ENCODE data around the gene FBXW11.

The FBXW11 gene
- long read RNA-seq, donor 1, full-length matches to known transcripts, result 10 of 15 reads
- long read RNA-seq, donor 1, partial matches to known transcripts, result 0 of 15 reads
- long read RNA-seq, donor 1, other reads (novel, unspliced or antisense), result 5 of 15 reads
- long read RNA-seq, donor 2, partial matches to known transcripts, result 0 of 4 reads
- long read RNA-seq, donor 2, other reads (novel, unspliced or antisense), result 0 of 4 reads
- long read RNA-seq, donor 3, partial matches to known transcripts, result 0 of 4 reads
- long read RNA-seq, donor 3, other reads (novel, unspliced or antisense), result 0 of 4 reads
- long read RNA-seq, donor 4, full-length matches to known transcripts, result 6 of 6 reads
- long read RNA-seq, donor 4, partial matches to known transcripts, result 0 of 6 reads
- long read RNA-seq, donor 4, other reads (novel, unspliced or antisense), result 0 of 6 reads
- long read RNA-seq, donor 5, full-length matches to known transcripts, result 11 of 11 reads
- long read RNA-seq, donor 5, partial matches to known transcripts, result 0 of 11 reads
- long read RNA-seq, donor 5, other reads (novel, unspliced or antisense), result 0 of 11 reads
- long read RNA-seq, donor 6, full-length matches to known transcripts, result 11 of 11 reads
- long read RNA-seq, donor 6, partial matches to known transcripts, result 0 of 11 reads
- long read RNA-seq, donor 6, other reads (novel, unspliced or antisense), result 0 of 11 reads
- long read RNA-seq, donor 7, full-length matches to known transcripts, result 17 of 17 reads
- long read RNA-seq, donor 7, partial matches to known transcripts, result 0 of 17 reads
- long read RNA-seq, donor 7, other reads (novel, unspliced or antisense), result 0 of 17 reads
- long read RNA-seq, donor 8, full-length matches to known transcripts, result 17 of 34 reads
- long read RNA-seq, donor 8, partial matches to known transcripts, result 17 of 34 reads
- long read RNA-seq, donor 8, other reads (novel, unspliced or antisense), result 0 of 34 reads

DNA sequence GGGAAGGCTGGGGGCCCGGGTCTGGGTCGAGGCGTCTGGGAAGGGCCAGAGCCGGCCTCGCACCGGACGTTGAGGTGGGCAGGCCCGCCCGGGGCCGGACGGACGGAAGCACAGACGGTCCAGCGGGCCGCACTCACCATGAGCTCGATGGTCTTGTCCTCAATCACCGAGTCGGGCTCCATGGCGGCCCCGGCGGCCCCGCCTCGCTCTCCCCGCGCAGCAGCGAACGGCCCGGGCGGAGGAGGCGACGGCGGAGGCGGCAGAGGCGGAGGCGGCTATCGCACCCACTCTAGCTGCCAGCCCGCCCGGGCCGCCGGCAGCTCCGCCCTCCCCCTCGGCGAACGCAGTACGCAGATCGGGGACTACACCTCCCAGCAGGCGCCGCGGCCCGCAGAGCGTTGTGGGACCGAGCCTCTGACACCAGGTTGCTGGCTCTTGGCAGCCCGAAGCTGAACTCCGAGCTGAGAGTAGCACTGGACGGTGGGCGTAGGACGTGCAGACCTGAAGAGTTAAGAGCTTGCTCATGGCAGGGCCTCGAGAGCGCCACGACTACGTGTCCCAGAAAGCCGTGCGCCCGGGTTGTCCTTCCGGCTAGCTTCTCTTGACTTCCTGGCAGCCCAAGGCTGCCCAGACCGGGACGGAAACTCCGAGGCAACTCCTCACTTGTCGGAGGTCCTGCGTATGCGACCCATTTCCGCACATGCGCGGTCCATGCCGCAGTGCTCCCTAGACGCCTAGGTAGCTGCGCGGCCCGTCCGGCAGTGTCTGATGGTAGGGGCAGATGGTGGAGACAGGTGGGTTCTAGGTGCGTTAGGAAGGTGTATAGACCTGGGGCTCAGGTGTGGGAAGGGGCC, at the start of gene FBXW11:
Gene FBXW11, minus strand, starts transcription at position 318 of the 854 bp plus-strand sequence. Its CDS starts 136 bp downstream, at position 182.
- peak; percentile 100 for DNase-seq

DNA sequence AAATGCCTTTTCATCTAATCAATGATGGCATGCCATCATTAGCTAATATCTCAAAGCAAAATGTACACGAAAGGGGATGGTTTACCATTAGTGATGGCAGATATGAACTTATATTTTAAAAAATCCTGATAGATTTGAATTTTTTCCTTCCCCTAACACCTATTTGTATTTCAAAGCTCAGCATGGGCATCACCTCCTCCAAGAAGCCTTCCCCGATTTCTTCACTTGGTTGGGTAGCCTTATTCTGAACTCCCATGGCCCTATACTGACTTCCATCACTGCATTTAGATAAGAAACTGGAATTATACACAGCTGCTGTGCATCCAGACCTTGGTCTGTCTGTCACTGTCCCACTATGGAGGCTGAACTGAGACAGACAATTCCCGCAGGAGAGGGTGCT, 49.6 kb upstream of the FBXW11 start:
- DNase-seq, result no peak

DNA sequence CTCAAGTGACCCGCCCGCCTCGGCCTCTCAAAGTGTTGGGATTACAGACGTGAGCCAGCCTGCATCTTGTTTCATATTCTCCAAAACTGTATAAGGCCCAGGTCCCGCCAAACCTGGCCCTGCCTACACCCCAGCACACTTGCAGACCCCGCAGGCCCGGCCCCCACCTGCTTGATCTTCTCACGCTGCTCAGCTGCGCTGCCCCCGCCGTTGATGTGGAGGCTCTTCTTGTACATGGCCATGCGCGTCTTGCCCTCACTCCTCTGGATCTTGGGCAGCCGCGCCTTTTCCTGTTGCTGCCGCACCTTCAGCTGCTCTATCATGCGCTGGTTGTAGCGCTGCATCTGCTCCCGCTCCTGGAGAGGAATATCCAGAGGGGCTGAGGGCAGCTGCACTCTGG, 49.0 kb upstream of the FBXW11 start:
- DNase-seq, result no peak

DNA sequence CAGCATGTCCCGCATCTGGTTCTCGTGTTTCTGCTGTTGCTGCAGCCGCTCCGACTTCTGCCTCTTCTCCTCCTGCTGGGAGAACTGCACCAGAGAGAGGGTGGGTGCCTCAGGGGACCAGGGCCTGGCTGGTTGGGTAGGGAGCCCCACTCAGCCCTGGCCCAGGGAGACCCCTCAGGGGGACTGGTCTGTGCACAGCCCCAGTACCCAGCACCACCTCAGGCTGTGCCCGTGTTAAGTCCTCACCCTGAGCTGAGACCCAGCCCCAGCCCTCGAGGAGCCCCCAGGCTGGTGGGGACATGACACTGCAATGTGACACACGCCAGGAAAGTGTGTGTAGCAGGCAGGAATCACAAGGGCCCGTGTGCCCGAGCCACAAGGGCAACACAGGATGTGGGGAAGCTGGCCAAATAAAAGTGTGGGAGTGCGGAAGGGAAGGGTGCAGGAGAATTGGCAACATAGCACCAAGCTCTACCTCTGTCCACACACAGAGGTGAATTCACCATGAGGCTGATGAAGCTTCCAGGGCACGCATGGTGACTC, 48.2 kb upstream of the FBXW11 start:
- DNase-seq, result no peak

DNA sequence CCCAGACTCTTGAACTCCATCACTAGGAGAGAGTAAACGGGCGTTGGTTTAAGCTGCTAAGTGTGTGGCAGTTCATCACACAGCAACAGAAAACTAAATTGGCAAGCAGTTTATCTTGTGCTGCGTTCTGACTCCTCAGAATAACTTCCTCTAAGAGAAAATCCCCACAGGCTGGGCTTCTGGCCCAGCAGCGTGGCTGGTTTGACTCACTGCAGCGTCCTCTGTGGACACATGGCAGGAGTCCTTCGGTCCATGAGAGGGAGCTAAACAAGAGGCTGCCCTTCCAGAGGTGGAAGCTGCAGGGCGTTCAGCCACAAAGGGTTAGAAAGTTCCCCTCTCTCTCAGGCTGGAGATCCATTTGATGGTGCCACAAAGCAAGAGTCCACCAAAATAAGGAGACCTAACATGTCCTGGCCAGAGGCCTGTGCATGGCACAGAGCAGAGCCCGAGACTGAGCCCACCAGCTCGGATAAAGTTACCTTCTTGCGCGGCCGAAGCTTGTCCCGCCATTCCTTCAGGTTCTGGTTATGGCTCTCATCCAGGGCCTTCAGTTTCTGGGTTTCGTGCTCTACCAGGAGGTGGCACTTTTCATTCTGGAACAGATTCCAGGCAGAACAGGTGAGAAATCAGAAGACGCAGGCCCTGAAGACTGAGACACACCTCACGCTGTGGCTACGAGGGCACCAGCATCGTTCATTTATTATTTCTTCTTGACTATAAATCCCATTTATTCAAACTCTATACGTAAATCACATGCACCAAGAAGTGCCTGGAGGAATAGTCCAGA, 46.2 kb upstream of the FBXW11 start:
- DNase-seq, result no peak

DNA sequence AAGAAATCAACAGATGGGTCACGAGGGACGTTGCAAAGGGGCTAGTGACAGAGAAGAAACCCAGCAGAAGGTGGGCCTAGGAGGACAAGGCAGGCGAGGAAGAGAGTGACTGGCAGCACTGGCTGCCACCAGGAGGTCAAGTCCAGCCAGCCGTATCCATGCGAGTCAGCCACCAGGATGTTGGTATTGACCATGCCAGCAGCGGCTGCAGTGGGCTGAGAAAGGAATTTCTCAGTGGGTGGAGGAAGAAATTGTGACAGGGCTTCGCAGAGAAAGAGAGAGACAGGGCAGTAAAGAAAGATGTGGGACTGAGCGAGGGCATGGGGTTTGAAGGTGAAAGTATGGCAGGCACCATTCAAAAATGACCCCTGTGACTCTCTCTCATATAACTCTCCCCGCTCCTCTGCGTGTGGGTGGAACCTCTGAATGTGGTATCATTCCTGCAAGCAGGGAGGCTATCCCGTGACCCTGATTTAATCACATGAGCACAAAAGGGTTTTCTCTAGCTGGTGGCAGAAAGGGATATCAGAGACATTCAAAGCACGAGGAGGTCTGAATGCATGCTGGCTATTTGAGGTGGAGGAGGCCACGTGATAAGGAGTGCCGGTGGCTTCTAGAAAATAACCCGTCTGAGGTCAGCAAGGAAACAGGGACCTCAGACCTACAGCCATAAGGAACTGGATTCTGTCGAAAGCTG, 45.4 kb upstream of the FBXW11 start:
- DNase-seq, result no peak

DNA sequence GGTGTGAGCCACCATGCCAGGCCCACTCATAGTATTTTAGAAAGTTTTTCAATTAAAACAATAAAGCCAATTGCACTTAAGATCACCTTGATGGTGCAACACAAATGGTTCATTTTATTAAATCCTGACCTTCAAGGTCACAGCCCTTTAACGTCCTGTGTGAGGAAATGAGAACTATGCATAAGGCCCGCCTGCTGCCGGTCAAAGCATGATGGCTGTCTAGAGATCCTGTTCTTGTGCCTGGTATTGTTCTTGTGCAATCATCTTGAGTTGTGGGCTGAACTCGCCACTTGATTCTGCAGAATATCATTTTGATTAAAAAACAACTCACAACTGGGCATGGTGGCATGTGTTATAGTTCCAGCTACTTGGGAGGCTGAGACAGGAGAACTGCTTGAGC, 43.6 kb upstream of the FBXW11 start:
- no peak for DNase-seq

DNA sequence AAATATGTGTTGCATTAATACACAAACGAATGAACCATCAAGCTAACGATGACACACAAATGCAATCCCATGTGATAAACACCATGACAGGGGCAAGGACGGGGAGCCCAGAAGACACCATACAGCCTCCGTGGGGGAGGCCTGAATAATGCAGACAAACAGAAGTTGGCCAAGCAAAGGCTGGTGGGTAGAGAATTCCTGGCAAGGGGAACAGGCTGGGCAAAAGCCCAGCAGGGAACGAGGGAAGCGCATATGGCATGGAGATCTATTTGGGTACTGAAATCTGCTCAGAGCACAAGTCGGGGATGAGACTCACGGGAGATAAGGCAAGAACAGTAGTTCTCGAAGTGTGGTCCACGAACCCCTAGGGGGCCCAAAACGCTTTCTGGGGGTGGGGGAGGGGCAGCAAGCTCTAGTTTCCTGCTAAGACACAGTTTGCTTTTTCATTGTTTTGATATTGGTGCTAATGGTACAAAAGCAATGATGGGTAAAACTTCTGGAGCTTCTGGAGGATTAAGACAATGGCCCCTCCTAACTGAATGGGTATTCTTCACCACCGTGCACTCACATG, 42.9 kb upstream of the FBXW11 start:
- no peak for DNase-seq

DNA sequence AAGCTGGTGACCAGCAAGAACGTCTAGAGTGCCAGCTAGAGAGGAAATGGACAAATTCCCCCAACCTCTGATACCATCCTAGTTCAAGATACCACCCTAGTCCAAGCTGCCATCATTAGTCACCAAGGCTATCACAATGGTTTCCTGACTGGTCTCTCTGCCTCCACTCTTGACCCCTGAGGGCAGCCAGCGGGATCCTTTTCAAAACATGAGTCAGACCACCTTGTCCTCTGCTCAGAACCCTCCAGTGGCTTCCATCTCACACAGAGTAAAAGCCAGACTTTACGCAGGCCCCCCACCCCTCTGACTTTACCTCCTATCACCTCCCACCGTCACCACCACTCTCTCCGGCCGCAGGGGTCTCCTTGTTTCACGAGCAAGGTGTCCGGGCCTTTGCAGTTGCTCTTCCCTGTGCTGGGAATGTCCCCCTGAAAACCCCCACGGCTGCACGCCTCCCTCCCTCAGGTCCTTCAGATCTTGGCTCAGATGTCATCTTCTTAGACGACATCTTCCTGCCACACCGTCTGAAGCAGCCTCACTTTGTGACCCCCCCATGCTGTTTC, 42.2 kb upstream of the FBXW11 start:
- no peak for DNase-seq

DNA sequence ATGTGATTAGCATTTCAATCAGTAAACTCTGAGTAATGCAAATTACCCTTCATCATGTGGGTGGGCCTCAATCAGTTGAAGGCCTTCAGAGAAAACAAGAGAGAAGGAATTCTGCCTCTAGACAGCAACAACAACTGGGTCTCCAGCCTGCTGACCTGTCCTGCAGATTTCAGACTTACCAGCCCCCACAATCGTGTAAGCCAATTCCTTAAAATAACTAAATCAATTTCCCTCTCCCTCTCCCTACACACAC, 41.7 kb upstream of the FBXW11 start:
- no peak for DNase-seq

DNA sequence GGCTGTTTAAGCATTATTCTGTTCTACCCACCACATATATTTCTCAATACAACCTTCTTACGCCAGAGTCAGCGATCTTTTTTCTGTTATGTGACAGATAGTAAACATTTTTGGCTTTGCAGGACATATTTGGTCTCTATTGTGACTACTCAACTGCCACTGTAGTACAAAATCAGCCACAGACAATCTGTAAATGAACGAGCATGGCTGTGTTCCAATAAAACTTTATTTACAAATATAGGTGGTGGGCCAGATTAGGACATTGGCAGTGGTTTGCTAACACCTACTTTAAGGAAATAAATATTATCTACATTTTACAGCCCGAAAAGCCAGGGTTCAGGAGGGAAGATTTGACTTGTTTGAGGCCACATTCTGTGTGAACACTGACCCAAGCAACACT, 40.2 kb upstream of the FBXW11 start:
- DNase-seq, result no peak

DNA sequence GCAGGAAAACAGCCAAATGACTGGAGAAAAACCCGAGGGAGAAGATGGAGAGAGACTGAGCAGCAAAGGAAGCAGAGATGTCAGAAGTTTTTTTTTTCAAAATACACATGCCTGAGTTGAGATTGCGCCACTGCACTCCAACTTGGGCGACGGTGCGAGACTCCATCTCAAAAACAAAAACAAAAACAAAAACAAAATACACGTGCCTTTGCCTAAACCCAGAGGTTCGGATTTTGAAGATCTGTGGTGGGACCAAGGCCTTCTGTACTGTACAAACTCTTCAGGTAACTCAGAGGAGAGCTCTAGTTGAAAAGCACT, 38.8 kb upstream of the FBXW11 start:
- no peak for DNase-seq

DNA sequence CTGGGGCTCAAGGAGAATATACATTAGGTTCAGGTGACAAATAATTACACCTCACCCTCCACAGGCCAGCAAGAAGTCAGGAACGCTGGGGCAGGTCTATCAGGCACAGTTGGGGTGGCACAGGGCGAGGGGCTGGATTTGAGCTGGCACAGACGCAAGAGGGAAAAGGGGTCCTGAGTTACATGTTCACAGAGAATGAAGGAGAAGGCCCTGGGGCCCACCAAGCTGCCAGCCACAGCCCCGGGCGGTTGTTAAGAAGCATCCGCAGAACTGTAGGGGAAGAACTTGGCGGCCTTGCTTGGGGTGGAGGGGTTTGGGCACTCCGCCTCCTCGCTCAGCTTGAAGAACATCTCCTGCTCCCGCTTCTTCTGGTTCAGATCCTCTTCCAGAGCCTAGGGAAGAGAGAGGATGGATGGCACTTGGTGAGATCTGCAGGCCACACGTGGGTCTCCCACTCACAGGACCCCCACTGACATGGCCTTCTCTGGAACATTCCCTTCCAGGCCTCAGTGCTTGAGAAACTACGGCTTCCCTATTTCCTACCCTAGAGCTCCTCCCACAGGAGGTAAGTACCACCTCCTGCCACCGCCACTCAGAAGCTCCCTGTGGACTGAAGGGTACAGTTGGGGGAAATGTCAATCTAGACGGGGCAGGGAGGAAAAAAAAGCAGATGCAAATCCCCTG, 38.3 kb upstream of the FBXW11 start:
- no peak for DNase-seq

DNA sequence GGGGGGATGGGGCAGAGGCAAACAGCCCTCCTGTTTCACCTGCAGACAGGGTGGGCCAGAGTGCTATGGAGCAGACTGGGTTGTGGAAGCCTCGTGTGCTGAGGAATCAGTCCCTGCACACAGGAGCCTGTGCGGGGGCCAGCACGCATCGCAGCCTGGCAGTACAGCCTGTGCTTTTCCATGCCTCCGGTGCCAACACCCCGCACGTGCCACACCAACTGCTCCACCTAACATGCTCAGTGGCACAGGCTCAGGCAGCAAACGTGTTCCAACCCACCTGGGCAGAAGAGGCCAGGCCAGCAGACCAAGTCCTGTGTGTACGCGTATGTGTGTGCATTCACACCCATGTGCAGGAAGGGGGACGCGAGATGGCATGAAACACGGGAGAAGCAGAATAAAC, 37.4 kb upstream of the FBXW11 start:
- DNase-seq, result no peak

DNA sequence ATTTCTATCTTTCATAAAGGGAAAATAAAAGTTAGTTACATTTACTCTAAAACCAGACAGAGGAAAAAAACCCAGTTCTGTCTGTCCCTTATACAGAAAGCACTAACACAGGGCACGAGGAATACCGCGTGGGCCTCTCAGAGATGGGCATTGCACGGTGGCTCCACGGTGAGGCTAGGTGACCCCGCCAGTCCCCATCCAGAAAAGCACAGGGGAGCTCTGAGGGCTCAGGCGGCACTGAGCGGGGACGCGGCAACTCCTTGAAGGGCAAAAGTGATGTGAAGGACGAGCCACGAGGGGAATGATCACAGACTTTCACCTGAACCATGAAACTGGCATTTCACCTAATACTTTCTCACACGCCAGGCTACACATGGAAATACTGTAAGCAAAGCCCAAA, 35.7 kb upstream of the FBXW11 start:
- DNase-seq, result no peak

DNA sequence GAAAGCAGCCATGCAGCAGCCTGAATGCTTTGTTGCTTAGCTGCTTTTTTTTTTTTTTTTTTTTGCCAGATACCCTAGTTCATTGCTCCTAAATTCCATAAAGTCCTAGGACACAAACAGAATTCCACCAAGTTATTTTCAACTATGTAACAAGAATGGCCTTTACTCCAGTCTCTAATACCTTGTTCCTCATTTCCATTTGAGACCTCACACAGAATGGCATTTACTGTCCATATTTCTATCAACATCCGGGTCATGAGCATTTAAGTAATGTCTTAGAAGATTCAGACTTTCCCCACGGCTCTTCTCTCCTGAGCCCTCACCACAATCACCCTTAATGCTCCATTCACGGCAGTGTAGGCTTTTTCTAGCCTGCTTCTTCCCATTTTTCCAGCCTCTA, 31.7 kb upstream of the FBXW11 start:
- DNase-seq, result no peak

DNA sequence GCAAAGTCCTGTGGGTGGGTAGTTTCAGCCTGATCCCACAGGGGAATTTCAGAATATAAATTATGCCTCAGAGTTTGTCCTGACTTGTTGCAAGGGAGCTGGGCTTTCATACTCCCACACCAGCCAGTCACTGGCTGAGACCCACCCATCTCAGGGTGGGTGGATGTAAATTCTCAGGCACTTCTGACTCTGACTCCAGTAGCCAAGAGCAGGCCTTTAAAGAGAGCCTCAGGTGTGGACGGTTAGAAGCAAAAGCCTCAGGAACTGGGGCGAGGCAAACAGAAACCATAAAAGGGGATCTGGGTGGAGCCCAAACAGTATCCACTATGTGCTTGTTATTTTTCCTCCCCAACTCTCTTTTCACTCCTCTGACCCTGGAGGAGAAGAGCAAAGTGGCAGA, 28.6 kb upstream of the FBXW11 start:
- DNase-seq, result no peak

DNA sequence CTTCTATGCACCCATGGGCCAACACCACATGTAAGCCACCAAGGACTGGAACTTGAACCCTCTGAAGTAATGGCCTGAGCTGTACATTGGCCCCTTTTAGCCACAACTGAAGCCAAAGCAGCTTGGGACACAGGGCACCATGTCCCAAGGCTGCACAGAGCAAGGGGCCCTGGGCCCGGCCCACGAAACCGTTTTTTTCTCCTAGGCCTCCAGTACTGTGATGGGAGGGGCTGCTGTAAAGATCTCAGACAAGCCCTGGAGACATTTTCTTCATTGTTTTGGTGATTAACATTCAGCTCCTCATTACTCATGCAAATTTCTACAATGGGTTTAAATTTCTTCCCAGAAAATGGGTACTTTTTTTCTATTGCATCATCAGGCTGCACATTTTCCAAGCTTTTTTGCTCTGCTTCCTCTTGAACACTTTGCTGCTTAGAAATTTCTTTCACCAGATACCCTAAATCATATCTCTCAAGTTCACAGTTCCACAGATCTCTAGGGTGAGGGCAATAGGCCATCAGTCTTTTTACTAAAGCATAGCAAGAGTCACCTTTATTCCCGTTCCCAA, 25.5 kb upstream of the FBXW11 start:
- DNase-seq, result no peak

DNA sequence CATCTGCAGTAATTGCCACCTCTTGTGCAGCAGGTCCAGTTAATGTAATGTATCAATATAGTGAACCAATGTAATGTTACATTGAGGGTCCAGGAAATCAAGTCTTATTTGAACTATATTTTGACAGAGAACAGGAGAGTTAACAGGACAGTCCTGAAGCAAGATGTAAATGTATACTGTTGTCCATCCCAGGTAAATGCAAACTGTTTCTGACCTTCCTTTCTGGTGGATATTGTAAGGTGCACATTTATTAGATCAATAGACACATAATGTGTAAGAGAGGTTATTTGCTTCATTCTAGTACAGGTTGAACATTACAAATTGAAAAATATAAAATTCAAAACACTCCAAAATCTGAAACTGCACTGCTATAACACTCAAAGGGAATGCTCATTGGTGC, 23.4 kb upstream of the FBXW11 start:
- no peak for DNase-seq

DNA sequence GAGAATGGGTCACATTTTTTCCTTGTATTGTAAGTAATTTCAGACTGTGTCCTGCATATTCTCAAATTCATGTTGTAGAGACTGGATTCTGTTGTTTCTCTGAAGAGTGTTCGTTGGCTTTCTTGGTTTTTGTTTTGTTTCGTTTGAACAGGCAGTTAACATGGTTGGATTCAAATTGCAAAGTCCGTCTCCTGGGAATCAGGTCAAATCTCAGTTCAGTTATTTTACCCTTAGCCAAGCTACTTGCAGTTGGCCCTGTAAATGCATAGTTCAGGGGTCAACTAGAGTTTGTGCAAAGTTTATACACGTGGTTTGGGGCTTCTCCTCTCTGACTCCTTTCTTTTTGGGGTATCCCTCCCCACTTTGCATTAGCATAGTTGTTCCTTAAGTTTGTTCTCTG, 21.7 kb upstream of the FBXW11 start:
- no peak for DNase-seq
